Activated CD8-positive, alpha-beta memory T cell treated with anti-CD3 and anti-CD28 coated beads for 24 hours (primary cell): Measurements from ENCODE around the gene PPP1R27.

Experiments
- DNase-seq: peaks from one replicate; pipeline ENCODE4 v3.0.0-alpha.2; 2020

PPP1R27 gene

DNA sequence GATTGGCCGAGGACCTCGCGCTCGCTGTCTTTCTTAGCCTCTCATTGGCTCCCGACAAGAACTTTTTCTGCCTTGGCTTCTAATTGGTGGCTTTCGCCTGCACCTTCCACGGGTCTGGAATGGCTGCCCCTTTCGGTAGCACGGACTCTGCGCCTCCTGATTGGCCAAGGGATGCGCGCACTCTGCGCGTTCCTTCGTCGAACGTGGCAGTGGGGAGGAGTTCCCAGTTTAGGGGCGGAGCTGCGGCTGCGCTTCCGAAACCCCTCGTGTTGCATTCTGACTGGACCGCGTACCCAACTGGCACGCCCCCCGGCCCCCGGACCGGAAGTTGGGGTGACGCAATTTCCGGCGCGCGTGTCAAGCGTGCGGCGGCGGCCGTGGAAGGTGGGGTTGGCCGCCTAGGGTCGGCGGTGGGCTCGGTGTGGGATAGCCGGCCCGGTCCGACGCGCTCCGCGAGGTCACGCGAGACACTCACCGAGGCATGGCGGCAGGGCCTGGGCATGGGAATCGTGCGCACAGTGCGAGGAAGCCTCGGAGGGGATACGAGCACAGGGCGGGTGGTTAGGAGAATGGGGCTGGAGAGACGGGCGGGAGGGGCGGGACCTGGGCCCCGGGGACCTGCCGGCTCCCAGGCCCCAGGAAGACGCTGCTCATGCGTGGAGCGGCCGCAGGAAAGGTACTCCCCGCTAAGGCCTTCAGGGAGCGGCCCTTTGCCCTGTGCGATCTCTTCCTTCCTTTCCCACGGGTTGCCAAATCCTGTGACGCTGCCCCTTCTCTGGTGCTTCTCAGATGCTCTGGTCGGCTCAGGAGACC lies 26.1 kb upstream of the PPP1R27 start:
- peak; percentile 100 for DNase-seq

DNA sequence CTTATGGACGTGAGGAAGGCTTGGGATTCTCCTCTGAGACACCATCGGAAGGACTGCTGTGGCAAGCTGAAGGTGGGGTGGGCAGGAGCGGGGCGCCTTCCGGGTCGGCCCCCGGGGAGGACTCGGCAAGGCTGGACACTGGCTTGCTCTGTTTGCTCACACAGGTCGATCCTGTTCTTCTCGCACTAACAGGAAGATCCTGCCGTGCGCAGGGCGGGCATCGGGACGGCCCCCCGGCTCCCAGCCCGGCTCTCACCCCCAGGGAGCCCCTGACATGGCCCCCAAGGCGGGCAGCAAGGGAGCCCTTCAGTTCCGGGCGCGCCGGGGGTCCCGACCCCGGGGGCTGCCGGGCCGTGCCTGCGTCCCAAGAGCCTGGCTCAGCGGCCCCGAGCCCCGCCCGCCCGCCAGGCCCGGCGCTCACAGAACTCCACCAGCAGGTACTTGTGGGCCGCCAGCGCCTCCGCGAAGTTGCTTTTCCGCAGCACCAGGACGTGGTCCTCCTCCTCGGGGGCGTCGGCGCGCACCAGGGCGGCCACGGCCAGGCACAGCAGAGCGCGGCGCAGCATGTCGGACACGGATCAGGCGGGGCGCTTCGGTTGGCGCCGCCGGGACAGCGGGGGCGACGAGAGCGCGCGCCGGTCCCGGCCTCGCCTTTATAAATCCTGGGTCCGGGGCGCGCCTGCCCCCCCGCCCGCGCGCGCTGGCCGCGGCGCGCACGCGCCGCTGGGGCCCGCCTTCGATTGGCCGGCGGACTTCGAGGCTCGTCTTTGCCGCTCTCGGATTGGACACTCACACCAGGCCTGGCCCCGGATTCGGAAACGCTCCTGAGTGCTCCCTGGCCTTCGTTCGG lies 25.3 kb upstream of the PPP1R27 start, which contains the start of gene P4HB:
Gene P4HB (minus strand): TSS at position 630 of the 850 bp plus-strand sequence. CDS start 64 bp downstream, at position 566.
- DNase-seq, result peak; percentile 95

DNA sequence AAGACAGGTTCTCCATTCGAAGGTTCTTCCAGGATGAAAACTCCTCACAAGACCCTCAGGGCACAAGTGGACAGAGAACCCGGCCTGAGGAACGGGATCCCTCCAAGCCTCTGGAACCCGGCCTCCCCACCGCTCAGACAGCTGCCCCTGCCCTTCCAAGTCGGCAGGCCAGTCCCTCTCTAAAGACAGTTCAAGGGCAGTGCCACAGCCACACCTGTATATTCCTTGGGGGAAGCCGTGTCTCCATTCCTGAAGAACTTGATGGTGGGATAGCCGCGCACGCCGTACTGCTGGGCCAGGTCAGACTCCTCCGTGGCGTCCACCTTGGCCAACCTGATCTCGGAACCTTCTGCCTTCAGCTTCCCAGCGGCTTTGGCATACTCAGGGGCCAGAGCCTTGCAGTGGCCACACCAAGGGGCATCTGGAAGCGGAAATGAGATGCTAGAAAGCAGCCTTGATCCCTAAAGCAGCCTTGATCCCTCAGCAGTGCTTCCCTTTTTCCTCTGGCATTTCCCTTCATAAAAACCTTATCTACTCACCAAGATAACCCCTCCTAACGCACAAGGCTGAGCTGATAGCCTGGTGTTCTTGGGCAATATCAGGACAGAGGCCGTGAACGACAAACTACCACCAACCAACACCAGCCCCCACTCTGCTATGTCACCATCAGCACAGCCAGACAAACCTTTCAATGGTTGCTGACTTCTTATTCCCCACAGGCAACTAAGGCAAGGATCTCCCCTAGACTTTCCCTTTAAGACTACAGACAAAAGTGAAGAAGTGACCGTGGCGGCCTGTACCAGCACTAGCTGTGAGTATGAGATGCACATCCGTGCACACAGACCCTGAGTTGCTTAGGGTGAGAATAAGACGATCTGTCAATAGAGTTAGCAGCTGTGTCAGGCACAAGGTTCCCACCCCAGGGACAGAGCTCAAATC lies 24.4 kb upstream of the PPP1R27 start:
- no peak for DNase-seq

DNA sequence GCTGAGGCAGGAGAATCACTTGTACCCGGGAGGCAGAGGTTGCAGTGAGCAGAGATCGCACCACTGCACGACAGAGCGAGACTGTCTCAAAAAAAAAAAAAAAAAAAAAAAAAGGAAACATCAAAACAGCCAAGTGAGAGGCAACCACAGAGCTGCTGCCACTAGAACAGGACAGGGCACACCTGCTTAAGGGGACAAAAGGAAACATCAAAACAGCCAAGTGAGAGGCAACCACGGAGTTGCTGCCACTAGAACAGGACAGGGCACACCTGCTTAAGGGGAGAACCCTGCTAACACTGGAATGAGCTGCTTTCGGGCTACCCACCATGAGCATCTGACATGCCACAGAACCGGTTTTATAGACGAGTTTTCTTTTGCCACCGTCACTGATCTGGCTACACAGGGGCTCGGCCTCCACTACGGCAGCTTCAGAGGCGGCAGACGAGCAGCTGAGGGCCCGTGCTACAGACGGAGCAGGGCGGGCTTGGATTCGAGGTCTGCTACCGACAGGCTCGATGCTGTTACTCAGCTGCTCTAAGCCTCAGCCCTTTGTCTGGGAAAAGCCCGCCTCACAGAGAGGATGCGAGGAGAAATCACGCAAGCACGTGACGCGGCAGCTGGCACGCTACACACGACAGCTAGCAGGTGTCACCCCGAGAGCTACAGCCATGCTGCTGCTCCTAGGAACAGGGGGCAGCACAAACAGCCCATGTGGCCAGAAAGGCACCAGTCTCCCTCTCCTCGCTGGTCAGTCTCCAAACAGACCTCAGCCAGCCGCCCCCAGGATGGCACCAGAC lies 23.5 kb upstream of the PPP1R27 start:
- DNase-seq, result no peak

DNA sequence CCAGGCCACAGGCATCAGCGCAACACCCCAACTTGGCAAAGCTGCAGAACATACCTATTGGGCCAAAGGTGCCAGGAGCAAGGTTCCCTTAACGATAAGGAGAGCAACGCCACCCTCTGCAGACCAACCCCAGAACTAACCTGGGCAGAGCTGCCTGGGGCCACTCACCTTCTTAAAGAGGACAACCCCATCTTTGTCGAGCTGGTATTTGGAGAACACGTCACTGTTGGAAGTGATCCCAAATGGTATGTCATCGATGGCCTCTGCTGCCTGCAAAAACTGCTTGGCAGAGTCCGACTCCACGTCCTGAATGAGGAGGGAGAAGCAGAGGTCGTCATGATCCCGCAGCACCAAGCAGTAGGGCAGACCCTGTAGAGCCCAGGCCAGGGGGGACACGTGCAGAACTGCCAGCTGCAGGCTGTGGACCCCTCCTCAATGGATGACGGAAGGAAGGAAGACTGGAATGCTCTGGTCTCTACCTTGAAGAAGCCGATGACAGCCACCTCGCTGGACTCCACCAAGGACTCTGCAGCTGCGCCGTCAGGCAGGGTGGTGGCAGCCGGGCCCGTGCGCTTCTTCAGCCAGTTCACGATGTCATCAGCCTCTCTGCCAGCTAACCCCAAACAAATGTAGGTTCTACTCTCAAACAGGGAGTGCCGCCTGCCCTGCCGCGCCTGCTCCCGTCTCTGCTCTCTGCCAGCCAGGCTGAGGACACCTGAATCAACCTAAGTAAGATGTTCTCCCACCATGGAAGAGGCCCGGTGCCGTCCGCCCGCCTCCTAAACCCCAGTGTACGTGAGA lies 20.3 kb upstream of the PPP1R27 start:
- no peak for DNase-seq

DNA sequence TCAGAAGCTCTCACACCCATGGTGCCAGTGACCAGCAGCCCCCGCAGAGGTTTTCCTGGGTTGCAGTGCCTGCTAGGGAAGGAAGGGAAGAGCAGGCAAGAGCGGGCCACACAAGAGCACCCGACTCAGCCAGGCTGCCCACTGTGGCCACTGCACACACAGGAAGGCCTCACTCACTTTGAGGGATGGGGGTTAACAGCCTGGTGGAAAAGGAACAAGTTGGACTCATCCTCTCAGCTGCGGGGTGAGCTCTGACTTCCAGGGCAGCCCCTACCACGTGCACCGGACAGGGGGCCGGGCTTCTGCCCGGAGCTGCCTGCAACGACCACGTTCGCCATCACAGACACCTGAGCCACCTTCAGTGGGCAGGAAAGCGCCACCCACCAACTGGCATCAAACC lies 17.4 kb upstream of the PPP1R27 start:
- no peak for DNase-seq

DNA sequence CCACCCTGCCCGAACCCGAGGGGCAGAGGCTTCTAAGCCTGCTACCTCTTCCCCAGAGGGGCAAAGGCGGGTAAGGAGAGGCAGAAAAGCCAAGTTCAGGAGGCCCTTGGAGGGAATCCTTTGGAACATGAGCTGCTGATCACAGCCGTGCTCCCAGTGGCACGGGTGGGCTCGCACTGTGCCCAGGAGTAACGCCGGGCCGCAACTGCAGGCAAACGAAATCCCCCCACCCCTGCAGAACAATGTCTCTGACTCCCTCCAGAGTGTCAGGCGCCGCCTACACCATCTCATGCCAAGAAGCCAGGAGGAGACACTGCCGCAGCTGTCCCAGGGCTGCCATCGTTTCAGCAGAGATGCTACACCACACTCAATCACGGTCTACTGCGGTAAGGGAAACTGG lies 16.6 kb upstream of the PPP1R27 start:
- no peak for DNase-seq

DNA sequence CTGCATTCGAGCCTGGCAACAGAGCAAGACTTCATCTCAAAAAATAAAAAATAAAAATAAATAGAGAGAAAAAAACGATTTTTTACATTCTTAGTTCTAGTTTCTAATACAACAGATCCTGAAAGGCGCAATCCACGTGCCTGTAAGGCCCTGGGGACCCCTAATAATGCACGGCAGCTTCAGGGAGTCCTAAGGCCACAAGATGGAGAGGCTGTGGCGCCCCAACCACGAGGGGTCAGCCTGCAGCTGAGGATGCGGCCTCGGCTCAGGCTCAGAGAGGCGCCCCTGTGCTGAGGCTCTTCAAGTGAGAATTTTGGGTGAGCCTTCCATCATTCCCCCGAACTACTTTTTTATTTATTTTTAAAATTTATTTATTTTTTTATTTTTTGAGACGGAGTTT lies 14.6 kb upstream of the PPP1R27 start:
- DNase-seq, result no peak

DNA sequence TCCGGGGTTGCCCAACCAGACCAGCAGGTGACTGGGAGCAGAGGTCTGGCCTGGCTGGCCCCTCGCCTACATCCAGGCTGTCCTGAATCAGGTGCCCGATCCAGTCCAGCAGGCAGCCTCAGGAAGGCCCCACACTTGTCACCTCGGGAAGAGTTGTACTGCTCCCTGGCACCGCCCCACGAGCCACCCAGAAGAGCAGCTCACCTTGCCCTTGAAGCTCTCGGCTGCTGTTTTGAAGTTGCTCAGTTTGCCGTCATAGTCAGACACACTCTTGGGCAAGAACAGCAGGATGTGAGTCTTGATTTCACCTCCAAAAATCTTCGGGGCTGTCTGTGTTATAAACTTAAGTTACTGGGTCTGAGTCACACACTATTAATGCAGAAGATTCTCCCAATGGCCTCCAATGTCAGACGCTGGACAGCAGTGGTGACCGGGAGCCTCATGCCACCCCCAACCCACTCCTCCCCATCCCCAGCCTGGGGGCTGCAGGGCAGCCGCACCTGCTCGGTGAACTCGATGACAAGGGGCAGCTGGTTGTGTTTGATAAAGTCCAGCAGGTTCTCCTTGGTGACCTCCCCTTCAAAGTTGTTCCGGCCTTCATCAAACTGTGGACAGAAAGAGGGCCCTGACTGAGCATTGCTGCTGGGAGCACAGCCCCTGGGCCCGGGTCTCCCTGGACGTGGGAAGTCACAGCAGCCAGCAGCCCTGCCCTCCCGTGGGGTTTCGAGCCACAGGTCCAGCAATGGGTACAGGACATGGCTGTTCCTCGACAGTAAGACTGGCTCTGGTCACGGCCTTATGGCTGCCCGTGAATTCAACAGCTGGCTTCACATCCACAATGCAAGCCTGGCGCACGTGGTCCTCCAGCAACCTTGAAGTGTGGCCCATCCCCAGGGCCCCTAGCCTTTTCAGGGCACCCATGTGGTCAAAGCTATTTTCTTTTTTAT lies 12.2 kb upstream of the PPP1R27 start:
- DNase-seq, result no peak

DNA sequence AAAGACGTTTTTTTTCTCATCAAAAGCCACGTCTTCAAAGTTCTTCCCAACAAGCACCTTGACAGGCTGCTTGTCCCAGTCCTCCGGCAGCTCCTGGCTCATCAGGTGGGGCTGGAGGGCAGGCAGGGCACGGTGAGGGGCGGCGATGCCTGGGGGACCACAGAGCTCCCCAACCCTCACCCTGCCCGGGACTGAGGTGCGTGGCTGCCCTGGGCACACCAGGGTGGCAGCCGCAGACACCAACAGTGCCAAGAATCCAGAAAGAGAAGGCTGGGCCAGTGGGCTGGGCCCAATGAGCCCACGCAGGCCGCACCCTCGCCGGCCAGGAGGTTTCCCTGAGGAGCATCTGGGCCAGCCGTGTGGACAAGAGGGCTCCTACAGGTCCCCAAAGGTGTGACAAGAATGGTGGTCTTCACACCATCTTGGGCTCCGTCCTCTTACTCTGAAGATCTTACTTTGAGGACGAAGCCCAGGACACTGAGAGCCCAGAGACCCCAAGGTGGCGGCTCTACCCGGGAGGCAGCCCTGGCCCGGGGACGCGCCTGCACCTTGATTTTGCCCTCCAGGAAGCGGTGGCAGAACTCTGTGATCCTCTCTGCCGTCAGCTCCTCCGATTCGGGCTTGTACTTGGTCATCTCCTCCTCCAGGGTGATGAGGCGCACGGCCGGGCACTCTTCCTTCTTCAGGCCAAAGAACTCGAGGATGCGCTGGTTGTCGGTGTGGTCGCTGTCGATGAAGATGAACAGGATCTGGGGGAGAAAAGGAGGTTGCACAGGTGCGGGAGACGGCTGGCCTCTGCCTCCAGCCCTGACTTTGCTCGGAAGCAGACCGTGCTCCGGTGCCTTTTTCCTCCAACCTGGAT lies 11.3 kb upstream of the PPP1R27 start:
- DNase-seq, result no peak

DNA sequence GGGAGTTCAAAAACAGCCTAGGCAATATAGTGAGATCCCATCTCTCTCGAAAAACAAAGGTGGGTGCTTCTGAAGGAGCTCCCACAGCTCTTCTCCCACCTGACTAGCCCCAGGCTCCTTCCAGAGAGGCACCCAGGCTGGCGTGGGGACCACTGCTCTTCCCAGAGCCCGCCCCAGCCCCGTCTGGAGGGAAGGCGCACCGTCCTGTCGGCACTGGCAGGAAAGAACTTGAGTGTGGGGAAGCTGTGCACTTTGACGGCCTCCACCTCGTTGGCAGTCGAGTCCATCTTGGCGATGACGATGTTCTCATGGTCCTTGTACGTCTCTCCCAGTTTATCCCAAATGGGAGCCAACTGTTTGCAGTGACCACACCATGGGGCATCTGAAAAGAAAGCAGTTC lies 10.5 kb upstream of the PPP1R27 start:
- no peak for DNase-seq

DNA sequence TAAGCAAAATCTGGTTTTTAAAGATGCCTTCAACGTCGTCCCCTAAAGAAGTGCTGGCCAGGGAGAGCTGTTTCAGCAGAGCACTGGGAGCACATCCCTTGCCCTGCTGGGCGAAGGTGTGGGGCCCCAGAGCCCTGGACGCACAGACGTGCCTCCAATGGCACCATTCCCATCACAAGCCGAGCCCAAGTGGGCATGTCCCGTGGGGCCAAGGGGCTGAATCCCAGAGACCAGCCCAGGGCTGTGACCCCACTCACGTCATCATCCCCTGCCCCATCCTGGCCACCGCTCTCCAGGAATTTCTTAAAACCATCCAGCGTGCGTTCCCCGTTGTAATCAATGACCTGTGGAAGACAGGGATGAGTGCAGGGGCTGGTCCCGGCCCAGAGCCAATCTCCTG lies 10.0 kb upstream of the PPP1R27 start:
- DNase-seq, result no peak

DNA sequence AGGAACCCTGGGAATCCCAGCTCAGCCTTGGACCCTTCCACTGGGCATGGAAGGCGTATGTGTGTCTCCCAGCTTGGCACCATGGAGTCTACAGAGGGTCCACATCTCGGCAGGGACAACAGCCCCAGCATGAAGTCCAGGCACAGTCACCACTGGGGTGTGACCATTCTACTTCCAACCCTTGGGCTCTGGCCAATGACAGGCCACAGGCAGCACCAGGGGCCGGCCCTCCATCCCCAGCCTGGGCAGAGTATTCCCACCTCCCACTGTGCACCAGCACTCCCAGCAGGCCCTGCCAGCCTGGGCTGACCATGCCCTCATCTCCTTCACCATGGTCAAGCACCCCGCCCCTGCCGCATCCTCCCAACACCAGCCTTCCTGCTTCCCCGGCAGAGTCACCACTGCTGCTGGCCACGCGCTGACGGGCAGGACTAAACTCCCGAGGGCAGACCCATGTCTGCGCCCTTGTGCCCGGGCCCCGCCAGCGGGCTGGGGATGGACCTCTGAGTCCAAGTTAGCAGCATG lies 9.5 kb upstream of the PPP1R27 start:
- DNase-seq, result no peak

DNA sequence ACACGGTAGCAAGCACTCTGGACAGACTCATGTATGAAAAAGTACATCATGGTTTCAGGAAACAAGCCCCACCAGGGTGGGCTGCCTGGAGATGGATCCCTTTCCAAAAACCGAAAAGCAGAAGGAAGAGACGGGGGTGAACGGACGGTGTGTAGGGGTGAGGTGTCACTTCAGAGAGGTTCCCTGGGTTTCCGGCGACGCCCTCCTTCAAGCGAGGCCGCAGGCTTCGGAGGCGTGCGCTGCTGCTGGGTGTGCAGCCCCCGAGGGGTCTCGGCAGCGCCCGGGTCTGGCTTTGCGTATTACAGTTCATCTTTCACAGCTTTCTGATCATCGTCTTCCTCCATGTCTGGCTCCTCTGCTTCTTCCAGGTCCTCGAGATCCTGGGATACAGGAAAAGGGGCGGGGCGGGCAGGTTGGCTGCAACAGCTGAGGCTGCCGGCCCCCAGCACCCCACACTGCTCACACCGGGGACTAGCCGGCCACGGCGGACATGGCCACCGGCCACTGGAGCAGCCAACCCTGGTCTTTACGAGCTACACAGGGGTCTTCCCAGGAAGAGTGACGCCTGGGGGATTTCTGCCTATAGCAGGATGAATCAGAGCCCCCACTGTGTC lies 9.0 kb upstream of the PPP1R27 start:
- no peak for DNase-seq

DNA sequence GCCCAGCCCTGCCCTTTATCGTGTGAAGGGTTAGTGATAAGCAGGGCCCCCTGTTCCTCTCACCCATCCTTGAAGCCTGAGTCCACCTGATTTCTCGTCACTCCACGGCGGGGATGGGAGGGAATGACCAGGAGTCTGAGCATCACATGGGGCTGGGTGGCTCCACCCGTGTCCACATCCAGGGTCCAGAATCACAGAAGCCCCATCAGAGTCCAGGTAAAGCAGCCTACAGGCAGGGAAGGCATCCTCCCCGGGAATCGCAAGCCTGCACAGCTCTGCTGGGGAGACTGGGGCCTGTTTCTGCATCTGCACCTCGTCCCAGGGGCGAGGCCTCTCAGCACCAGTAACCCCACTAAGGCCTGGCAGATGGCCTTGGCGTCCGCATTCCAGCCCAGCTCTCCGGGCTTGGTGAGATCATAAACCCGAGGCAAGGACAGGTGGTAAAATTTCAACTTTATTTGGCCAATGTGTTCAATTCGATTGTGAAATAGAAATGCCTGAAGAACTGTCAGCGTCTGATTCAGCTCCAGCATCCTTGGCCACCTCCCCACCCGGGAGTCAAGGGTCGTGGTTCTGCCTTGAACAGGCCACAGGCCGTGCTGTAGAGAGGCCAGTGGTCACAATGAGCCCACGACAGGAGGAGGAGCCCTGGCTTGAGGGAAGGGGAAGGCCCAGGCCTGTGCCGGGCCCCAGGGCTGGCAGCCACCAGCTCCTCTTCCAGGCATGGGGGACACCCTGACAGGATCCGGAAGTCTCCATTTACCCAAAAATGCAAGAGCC lies 8.1 kb upstream of the PPP1R27 start:
- DNase-seq, result no peak

DNA sequence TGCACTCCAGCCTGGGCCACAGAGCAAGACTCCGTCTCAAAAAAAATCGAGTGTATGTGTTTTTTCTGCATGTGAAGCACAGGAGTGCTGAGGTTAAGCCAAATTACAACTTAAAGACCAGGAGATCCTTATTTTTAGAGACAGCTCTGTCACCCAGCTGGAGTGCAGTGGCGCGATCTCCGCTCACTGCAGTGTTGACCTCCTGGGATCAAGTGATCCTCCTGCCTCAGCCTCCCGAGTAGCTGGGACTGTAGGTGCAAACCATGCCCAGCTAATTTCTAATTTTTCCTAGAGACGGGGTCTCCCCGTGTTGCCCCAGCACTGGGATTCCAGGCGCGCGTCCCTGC lies 7.5 kb upstream of the PPP1R27 start:
- DNase-seq, result no peak

DNA sequence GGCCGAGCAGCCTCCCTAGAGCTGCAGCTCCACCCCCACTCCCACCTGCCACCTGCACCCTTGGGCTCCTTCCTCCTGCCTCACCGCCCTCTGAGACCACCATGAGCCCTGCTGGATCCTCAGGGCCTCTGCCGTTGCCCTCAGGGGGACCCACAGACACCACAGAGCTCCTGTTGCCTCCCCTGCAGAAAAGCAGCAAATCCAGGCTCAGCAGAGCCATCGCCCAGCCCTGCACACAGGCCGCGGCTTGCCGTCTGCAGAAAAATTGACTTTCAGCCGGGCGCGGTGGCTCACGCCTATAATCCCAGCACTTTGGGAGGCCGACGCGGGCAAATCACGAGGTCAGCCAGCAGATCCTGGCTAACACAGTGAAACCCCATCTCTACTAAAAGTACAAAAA lies 7.0 kb upstream of the PPP1R27 start:
- no peak for DNase-seq
